SK-N-SH treated with all-trans-retinoic acid at 6 μM for 48 hours (cell line): Measurements from ENCODE around the gene TARS1.

Experiments used
- ATAC-seq: fragments of 200-7000 bp; cut with Tn5 transposase; 3 replicates; pipeline ENCODE4 v1.9.1; 2020; ENCODE audit warnings: mild to moderate bottlenecking, moderate library complexity
- ARNTL ChIP-seq: fragments of 450-650 bp; formaldehyde crosslinking; IDR thresholded peaks from 2 replicates; pipeline ENCODE4 v1.5.0; 2020; ENCODE audit warnings: low read depth, mild to moderate bottlenecking, moderate library complexity, borderline replicate concordance
- BACH2 ChIP-seq: fragments of 250-450 bp; sonication (Bioruptor Pico); IDR thresholded peaks from 2 replicates; pipeline ENCODE4 v1.9.0; 2021; ENCODE audit warnings: mild to moderate bottlenecking, borderline replicate concordance
- CREB5 ChIP-seq: fragments of 250-450 bp; sonication (Bioruptor Pico); IDR thresholded peaks from 2 replicates; pipeline ENCODE4 v1.5.1; 2020; ENCODE audit warnings: low read depth, mild to moderate bottlenecking, moderate library complexity
- CSDC2 ChIP-seq: fragments of 250-450 bp; sonication (Bioruptor Pico); IDR thresholded peaks from 2 replicates; pipeline ENCODE4 v1.5.0; 2020; ENCODE audit warnings: mild to moderate bottlenecking, moderate library complexity
- CSRNP3 ChIP-seq: fragments of 250-450 bp; sonication (Bioruptor Pico); IDR thresholded peaks from 2 replicates; pipeline ENCODE4 v1.5.1; 2021; ENCODE audit warnings: mild to moderate bottlenecking, moderate library complexity
- GLIS3 ChIP-seq: fragments of 250-450 bp; sonication (Bioruptor Pico); IDR thresholded peaks from 2 replicates; pipeline ENCODE4 v1.5.0; 2020; ENCODE audit warnings: mild to moderate bottlenecking, moderate library complexity
- ISL1 ChIP-seq: fragments of 250-450 bp; sonication (Bioruptor Pico); IDR thresholded peaks from 2 replicates; pipeline ENCODE4 v2.1.2; 2022; ENCODE audit warnings: mild to moderate bottlenecking, moderate library complexity
- OSR1 ChIP-seq: fragments of 250-450 bp; sonication (Bioruptor Pico); IDR thresholded peaks from 2 replicates; pipeline ENCODE4 v1.8.0; 2022; ENCODE audit warnings: moderate library complexity, mild to moderate bottlenecking, inconsistent platforms
- PATZ1 ChIP-seq: fragments of 250-450 bp; sonication (Bioruptor Pico); IDR thresholded peaks from 2 replicates; pipeline ENCODE4 v1.8.0; 2020; ENCODE audit warnings: mild to moderate bottlenecking, moderate library complexity, borderline replicate concordance
- POU6F1 ChIP-seq: fragments of 250-450 bp; sonication (Bioruptor Pico); IDR thresholded peaks from 2 replicates; pipeline ENCODE4 v1.8.0; 2021; ENCODE audit warnings: low read depth, mild to moderate bottlenecking, moderate library complexity, borderline replicate concordance
- PPARA ChIP-seq: fragments of 250-450 bp; sonication (Bioruptor Pico); IDR thresholded peaks from 2 replicates; pipeline ENCODE4 v1.5.0; 2020; ENCODE audit warnings: mild to moderate bottlenecking, borderline replicate concordance
- RARB ChIP-seq: fragments of 250-450 bp; sonication (Bioruptor Pico); IDR thresholded peaks from 2 replicates; pipeline ENCODE4 v1.8.0; 2021; ENCODE audit warnings: mild to moderate bottlenecking, moderate library complexity
- SNAI2 ChIP-seq: fragments of 250-450 bp; sonication (Bioruptor Pico); IDR thresholded peaks from 2 replicates; pipeline ENCODE4 v1.5.0; 2020; ENCODE audit warnings: mild to moderate bottlenecking, moderate library complexity
- TCF4 ChIP-seq: fragments of 250-450 bp; sonication (Bioruptor Pico); IDR thresholded peaks from 2 replicates; pipeline ENCODE4 v1.8.0; 2021; ENCODE audit warnings: mild to moderate bottlenecking, moderate library complexity, borderline replicate concordance
- TOX ChIP-seq: fragments of 250-450 bp; sonication (Bioruptor Pico); IDR thresholded peaks from 2 replicates; pipeline ENCODE4 v1.8.0; 2021; ENCODE audit warnings: mild to moderate bottlenecking, moderate library complexity, borderline replicate concordance
- TSHZ2 ChIP-seq: fragments of 250-450 bp; sonication (Bioruptor Pico); IDR thresholded peaks from 2 replicates; pipeline ENCODE4 v1.5.0; 2020; ENCODE audit warnings: mild to moderate bottlenecking, moderate library complexity
- ZC3H10 ChIP-seq: fragments of 250-450 bp; sonication (Bioruptor Pico); IDR thresholded peaks from 2 replicates; pipeline ENCODE4 v1.5.1; 2021; ENCODE audit warnings: mild to moderate bottlenecking, moderate library complexity
- ZFP3 ChIP-seq: fragments of 250-450 bp; sonication (Bioruptor Pico); IDR thresholded peaks from 2 replicates; pipeline ENCODE4 v1.5.0; 2020; ENCODE audit warnings: mild to moderate bottlenecking, moderate library complexity
- ZFP30 ChIP-seq: fragments of 450-650 bp; formaldehyde crosslinking; IDR thresholded peaks from 2 replicates; pipeline ENCODE4 v1.5.0; 2022; ENCODE audit warnings: mild to moderate bottlenecking, moderate library complexity
- ZNF8 ChIP-seq: fragments of 450-650 bp; formaldehyde crosslinking; IDR thresholded peaks from 2 replicates; pipeline ENCODE4 v1.5.0; 2020; ENCODE audit warnings: mild to moderate bottlenecking, moderate library complexity

The TARS1 gene

GRCh38 chr5:33411498-33411897 is 29.3 kb upstream of the TARS1 start (continued):
- no peak for TF ChIP-seq CREB5 (CRISPR knock-in tag)

- no peak for ATAC-seq
- TF ChIP-seq BACH2 (no peak), SNAI2 (no peak), CSRNP3 (CRISPR knock-in tag) (no peak), TCF4 (no peak), RARB (no peak), ZFP30 (CRISPR knock-in tag) (no peak), ISL1 (CRISPR knock-in tag) (no peak)
These were observed 24.9 kb upstream of the TARS1 start for GRCh38 chr5:33415811-33416354.

- no peak for TF ChIP-seq ZC3H10 (CRISPR knock-in tag)
- TF ChIP-seq CSDC2 (CRISPR knock-in tag) = no peak
- TF ChIP-seq CSRNP3 (CRISPR knock-in tag) = no peak
- no peak for TF ChIP-seq TSHZ2 (CRISPR knock-in tag)
- TF ChIP-seq GLIS3 = no peak
- TF ChIP-seq TCF4 = no peak
- no peak for TF ChIP-seq BACH2
- no peak for TF ChIP-seq ARNTL
- no peak for TF ChIP-seq PPARA
- no peak for TF ChIP-seq TOX
- TF ChIP-seq ZNF8 (CRISPR knock-in tag) = no peak
- TF ChIP-seq ZFP3 (CRISPR knock-in tag) = no peak
- no peak for TF ChIP-seq ZFP30 (CRISPR knock-in tag)
- no peak for TF ChIP-seq POU6F1 (CRISPR knock-in tag)
- TF ChIP-seq SNAI2 = no peak
- TF ChIP-seq PATZ1 (CRISPR knock-in tag) = no peak
- ATAC-seq = no peak
These were observed 23.1 kb upstream of the TARS1 start for GRCh38 chr5:33417632-33418031.

GRCh38 chr5:33420946-33421345 is 19.8 kb upstream of the TARS1 start:
- TF ChIP-seq OSR1 (CRISPR knock-in tag) = no peak
- no peak for TF ChIP-seq ZC3H10 (CRISPR knock-in tag)
- no peak for ATAC-seq
